ENCODE measurements around the gene GPM6B.
"Not testable (repeated sequence)": the region's sequence is repeated elsewhere in the genome, so short reads cannot be mapped to it uniquely, and the experiment has no call there.

GPM6B gene

DNA sequence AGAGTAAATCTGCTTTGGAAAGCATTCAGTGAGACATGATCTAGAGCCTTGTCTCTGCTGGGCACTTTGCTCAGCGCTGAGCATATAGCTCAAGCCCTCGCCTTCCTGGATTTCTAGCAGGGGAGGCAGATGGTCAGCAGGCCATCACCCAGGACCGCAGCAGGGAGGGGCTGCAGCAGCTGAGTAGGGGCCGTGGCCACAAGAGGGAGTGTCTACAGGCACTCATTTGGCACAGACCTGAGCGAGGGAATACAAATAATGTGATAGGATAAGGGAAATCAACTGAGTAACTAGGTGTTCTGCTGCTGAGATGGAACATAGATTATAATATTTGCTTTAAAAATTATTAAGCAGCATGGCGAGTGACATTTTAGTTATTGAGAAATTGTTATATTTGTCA lies 52.1 kb downstream of the GPM6B start:
- peak; percentile 10 for DNase-seq (ENCODE audit: low read depth)

GRCh38 chrX:13764281-13764680 lies 52.6 kb downstream of the GPM6B start:
- no peak for DNase-seq (ENCODE audit: low read depth)

- no peak for DNase-seq (ENCODE audit: low read depth)
These were observed 53.4 kb downstream of the GPM6B start for GRCh38 chrX:13763489-13763888.

DNA sequence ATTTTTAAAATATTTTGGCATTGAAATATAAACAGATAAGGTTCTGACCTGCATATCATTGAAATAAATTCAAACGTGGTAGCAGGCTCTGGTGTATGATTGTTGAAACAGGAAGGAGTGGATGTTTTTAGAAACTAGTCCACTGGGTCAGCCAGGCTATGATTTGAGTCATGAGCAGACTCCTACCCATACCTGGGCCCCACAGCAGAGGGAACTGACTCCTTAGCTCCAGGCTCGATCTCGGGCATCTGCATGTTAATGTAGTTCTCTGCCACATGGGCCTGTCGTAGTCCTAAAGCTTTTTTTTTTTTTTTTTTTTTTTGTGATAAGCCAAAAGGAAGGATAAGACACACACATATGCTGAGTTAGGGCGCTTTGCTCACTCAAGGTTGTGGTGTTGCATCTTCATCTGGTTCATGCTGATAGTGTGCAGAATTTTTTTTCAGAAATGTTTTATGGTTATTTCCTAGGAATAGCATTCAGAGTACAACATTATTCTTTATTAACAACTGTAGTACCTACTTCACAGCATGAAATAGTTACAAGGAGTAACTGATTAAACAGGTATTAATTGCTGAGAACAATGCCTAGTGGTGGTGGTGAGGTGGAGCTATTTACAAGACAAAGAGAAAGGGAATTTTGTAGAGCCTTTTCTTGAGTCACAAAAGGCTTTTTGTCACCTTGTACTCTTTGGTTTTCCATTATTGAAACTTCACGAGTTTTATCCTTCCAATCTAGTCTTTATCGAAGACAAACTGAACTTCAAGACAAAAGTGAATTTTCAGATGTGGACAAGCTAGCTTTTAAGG lies 55.1 kb downstream of the GPM6B start:
- DNase-seq (ENCODE audit: low read depth): peak; percentile 6

- DNase-seq (ENCODE audit: low read depth): no peak
These were observed 56.5 kb downstream of the GPM6B start for GRCh38 chrX:13760426-13760825.

GRCh38 chrX:13759152-13759718 lies 57.7 kb downstream of the GPM6B start:
- no peak for DNase-seq (ENCODE audit: low read depth)

DNA sequence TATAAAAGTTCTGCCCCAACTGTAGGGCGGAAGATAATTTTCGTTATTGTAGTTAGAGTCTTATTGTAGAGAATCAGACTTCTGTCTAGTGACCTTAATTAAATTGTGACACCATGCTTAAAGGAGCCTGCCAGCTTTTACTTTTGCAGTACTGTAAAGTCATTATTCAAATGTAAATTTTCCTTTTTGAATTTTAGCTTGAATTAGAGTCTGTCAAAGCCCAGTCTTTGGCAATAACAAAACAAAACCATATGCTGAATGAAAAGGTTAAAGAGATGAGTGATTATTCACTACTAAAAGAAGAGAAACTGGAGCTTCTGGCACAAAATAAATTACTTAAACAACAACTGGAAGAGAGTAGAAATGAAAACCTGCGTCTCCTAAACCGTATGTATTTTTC lies 60.5 kb downstream of the GPM6B start:
- DNase-seq (ENCODE audit: low read depth): no peak

DNA sequence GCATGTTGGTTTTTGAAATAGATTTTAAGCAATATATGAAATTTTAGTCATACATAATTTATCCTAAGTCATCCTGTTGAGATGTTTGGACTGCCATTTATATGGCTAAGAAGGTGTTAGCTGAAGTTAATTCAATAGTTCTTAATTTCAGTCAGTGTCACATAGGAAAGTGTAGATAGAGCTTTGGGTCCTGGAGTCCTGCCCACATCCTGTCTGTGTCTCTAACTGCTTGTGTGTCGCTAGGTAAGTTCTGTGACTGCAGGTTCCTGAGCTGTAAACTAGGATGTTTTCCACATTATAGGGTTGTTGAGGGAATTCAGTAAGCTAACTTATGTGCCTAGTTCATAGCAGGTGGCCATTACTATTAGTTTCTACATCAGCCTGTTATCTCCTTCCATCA lies 61.6 kb downstream of the GPM6B start:
- no peak for DNase-seq (ENCODE audit: low read depth)

GRCh38 chrX:13754765-13755164 lies 62.1 kb downstream of the GPM6B start:
- no peak for DNase-seq (ENCODE audit: low read depth)

DNA sequence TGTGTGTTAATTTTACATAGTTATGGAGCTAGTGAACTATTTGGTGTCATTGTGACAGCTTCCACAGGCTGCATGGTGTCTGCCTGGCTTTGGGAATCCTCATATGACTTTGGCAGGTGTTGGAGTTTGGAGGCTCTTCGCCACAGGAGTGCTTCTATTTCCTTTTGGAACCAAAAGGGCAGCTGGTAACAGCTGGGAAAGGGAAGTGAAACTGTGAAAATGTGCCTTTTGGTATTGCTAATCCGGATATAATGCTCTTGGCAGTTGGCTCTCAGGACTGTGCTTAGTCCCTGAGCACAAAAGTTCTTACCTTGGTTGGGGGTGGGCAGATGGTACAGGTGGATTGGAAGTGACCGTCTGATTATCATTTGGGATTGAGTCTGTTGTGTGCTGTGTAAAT lies 64.2 kb downstream of the GPM6B start:
- DNase-seq (ENCODE audit: low read depth): no peak

DNA sequence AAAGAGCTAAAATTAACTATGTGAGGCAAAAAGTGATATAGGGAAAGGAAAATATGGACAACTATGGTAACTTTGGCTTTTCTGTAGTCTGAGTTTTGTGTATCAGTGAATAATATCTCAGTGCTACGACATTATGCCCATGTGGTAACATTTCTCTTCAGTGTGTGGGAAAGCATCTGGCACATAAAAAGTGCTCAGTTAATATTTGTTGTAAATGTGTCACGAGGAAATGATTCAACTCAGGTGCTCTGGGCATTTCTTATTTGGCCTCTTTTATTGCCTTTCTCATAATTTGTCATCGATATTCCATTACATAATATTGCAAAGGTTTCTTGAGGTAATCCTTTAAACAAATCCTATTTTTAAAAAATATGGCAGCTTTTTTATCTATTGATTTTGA lies 64.8 kb downstream of the GPM6B start:
- DNase-seq (ENCODE audit: low read depth): no peak

- DNase-seq (ENCODE audit: low read depth): no peak
These were observed 66.1 kb downstream of the GPM6B start for GRCh38 chrX:13750812-13751211.

- DNase-seq (ENCODE audit: low read depth): no peak
These were observed 66.7 kb downstream of the GPM6B start for GRCh38 chrX:13750204-13750603.

- no peak for DNase-seq (ENCODE audit: low read depth)
These were observed 68.4 kb downstream of the GPM6B start for GRCh38 chrX:13748486-13748885.

DNA sequence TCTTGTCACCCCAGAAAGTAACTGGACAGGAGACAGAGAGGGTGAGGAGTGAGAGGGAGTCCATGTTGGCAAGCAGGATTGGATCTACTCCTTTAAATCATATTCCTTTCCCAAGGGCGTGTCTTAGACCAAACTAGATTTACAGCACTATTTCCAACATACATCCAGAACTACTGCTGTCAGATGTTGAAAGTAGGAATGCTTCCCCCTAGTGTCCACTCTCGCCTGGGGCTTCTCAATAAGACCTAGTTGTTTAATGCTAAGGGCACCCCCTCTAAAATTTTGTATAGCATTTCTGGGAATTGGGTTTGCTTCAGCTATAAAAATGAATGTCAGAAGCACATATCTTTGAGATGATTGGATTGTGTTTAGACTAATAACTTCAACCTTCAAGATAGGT lies 69.1 kb downstream of the GPM6B start:
- DNase-seq (ENCODE audit: low read depth): peak; percentile 68

GRCh38 chrX:13742397-13743176 lies 74.3 kb downstream of the GPM6B start:
- no peak for DNase-seq (ENCODE audit: low read depth)

- no peak for DNase-seq (ENCODE audit: low read depth)
These were observed 75.2 kb downstream of the GPM6B start for GRCh38 chrX:13741695-13742094.

- DNase-seq (ENCODE audit: low read depth): peak; percentile 95
These were observed 82.4 kb downstream of the GPM6B start, which contains the start of the genes OFD1 and TRAPPC2 for GRCh38 chrX:13734278-13735172. Gene OFD1 (plus strand): TSS chrX:13734748. CDS start chrX:13735072, 324 bp downstream. Gene TRAPPC2 (minus strand): TSS chrX:13734620. CDS start chrX:13719963, 14,657 bp downstream.

DNA sequence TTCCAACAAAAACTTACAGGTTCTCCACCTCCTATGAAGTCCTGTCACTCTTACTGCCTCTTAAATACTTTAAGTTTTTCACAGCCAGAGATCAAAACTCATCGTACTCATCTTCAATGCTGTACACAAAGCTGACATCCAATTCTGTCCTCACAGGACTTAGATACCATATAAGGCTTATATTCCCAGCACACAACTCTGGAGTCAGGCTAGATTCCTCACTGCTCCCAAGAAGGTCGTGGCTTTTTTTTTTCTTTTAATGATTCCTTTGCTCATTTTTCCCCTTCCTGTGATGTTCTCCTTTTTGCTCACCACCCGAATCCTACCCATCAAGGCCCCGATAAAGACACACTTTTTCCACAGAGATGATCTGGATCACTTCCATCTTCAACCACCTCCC lies 83.4 kb downstream of the GPM6B start:
- DNase-seq (ENCODE audit: low read depth): no peak

DNA sequence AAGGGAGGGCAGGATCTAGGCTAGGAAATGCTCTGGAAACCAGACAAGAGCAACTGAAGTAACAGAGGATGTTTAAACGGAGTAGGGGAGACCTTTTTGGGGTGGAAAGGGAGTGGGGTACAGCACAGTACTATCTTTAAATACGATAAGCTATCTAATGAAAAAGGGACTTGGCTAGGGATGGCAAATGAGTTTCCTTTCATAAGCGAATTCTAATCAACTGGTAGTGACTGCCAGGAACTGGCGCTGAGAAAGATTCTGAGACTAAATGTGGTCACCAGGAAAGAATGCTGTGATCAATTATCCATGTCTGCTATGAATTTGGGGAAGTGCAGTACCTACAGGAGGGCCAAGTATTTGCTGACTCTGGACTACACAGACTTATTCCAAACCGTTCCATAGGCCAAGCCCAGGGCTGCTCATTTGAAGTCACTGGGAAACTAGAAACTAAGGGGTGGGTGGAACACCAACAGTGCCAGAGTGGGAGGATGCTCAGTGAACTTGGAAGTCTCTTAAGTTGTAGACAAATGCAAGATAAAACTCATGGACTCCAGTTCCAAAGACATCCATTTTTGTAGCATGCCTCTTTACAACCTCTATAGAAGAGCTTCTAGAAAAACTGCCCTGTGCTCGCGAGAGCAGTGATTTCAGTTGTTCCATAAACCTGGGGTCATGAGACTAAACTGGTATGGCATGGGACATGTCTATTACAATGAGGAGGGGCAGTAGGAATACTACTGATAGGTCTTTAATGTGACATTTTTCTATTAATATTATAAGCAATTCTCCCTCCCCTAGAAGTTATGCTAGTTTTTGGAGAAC lies 84.4 kb downstream of the GPM6B start:
- DNase-seq (ENCODE audit: low read depth): no peak

GRCh38 chrX:13730523-13730922 lies 86.4 kb downstream of the GPM6B start:
- DNase-seq (ENCODE audit: low read depth): not testable (repeated sequence)

Measured in fibroblast of the conjunctiva (primary cell).